CD4-positive, alpha-beta T cell treated with Interleukin-10 for 1 hour (primary cell): ENCODE data around the gene MANBA.
A peak's percentile ranks its signal among the peaks of the same experiment; 100 is the strongest.
"Not testable (repeated sequence)": the region's sequence is repeated elsewhere in the genome, so short reads cannot be mapped to it uniquely, and the experiment has no call there.

Experiments used
- DNase-seq: peaks from one replicate; pipeline ENCODE4 v3.0.0-alpha.2; 2020

The MANBA gene

DNA sequence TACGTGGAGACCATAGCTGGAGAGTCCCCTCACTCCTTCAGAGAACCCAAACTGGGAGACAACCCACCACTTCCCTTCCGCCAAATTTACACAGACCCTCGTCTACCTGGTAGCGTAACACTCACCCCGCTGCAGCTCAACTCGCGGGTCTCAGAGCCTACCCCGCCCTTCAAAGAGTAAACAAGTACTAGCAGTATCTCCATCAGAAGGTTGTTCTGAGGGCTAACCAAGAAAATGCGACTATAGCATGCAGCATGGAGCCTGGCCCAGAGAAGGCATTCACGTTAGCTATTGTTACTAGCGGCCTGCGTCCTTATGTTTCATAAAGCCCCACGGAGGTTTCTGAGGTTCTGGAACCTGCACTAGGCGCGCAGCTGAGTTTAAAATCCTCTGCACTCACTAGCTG lies 531 bp upstream of the MANBA start:
- DNase-seq, result no peak

DNA sequence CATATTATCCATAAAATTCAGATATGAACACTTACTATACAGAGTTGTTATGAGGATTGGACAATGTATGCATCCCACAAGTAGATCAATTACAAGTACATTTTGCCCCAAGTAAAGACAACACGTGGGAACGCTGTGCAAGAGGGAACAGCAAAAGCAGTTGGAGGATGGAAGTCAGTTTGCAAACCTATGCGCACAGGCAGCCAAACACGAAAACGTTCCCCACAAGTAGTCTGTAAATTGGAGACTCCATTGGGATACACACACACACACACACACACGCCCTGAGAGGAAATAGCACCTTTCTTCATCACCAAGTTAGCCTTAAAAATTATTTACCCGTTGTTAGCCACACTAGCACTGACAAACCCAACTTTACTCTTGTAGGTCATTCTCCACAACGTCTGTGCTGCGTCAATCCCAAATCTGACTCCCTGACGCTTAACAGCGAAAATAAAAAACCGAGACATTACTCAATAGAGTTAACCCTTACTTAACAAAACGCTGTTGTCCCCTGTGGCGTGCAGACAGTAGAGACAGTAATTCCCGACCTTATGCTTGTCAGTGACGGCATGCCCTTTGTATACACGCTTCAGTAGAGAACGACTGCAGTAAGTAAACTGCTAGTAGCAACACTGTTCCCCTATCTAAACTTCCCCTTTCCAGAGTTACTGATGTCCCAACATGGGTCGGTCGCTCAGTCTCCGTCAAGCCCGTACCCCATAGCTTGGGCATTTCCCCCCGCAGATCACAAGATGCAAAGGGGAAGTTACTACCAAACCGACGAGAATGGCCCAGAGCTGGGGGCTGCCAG lies 730 bp downstream of the MANBA start:
- DNase-seq, result peak; percentile 58

DNA sequence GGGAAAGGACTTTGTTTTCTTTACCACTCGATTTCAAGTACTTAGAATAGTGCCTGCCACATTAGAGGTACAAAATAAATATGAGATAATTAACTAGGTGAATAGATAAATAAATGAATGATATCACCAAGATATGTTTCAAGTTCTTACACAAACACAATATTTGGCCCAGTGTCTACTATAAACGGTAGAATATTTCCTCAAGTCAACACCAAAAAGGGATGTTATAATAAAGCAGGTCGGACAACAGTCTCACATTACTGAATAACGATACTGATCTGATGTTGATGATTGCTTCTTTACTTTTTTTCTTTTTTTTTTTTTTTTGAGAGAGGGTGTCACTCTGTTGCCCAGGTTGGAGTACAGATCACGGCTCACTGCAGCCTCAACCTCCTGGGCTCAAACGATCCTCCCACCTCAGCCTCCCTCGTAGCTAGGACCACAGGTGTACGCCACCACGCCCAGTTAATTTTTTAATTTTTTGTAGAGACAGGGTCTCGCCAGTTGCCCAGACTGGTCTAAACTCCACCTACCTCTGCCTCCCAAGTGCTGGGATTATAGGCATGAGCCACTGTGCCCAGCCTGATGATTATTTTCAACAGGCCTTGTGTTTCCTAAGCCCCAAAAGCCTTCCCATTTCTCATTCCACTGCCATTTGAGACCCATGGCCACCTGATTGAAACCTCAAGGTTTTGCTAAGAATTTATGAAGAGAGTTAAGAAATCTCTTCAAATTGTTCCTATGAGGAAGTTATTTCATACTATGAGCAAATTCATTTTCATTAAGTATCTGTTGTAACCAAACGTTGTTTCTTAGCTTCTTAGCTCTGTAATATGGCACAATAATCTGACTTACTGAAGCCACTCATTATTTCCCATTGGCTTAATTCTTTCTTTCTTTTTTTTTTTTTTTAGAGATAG lies 2.3 kb downstream of the MANBA start:
- no peak for DNase-seq

DNA sequence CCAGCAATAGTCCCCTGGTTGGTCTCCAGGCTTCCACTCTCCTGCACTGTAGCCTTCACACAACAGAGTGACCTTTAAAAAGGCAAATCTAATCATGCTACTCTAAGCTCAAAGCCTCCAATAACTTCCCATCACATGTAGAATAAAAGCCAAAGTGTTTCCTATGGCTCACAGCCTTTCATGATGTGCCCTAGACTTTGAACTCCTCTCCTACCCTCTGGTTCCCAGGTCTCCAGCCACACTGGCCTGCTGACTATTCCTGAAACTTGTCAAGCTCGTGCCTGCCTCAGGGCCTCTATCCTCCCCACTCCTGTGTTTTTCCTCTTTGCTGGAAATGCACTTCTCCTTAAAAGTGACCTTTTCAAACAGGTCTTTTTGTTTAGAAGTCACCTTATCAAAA lies 3.1 kb downstream of the MANBA start:
- no peak for DNase-seq

DNA sequence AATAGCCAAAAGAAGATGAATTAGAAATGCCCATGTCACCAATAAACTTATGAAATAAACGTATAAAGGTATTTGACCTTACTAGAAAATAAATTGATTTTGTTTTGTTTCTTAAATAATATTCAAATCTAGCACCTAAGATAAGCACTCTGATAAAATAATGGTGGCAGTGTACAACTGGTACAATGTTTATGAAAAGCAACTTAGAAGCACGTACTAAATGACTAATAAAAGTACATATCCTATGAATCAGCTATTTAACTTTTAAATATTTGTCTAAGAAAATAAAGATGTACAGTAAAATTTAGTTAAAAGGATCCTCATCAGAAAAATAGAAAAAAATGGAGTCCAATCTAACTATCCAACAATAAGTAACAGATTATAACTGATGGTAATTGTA lies 6.7 kb downstream of the MANBA start:
- no peak for DNase-seq

DNA sequence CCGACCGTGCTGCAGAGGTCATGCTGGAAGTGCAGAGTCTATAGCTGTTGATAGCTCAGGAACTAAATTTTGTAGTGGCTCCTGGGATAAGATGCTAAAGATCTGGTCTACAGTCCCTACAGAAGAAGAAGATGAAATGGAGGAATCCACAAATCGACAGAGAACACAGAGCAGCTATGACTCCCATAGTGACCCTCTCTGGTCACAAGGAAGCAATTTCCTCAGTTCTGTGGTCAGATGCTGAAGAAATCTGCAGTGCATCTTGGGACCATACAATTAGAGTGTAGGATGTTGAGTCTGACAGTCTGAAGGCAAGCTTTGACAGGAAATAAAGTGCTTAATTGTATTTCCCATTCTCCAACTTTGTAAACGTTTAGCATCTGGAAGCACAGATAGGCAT lies 8.8 kb downstream of the MANBA start:
- no peak for DNase-seq

DNA sequence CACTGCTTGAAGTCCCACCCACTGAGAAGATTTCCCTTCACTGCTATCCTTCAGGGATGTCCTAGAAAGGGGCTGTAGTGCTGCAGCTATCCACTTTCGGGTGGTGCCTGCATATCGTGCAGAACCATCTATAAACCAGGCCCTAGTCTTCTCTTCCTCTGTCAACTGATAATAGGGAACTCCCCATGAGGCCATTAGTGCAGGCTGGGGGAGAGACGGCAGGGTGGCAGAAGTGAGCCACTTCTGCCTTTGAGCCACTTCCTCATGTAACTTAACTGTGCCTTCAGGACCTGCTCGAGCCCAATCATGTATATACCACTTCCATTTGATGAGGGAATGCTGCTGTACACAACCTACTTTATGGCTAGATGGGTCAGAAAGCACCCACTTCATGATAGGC lies 17.4 kb downstream of the MANBA start:
- DNase-seq, result peak; percentile 16

DNA sequence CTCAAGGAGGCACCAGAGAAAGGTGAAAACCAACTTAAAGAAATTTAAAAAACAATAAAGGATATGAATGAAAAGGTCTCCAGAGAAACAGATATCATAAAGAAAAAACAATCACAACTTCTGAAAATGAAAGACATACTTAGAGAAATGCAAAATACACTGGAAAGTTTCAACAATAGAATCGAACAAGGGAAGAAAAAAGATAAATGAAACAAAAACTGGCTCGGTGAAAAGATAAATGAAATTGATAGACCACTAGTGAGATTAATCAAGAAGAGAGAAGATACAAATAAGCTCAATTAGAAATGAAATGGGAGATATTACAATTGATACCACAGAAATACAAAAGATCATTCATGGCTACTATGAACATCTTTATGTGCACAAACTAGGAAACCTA lies 22.0 kb downstream of the MANBA start:
- not testable (repeated sequence) for DNase-seq

DNA sequence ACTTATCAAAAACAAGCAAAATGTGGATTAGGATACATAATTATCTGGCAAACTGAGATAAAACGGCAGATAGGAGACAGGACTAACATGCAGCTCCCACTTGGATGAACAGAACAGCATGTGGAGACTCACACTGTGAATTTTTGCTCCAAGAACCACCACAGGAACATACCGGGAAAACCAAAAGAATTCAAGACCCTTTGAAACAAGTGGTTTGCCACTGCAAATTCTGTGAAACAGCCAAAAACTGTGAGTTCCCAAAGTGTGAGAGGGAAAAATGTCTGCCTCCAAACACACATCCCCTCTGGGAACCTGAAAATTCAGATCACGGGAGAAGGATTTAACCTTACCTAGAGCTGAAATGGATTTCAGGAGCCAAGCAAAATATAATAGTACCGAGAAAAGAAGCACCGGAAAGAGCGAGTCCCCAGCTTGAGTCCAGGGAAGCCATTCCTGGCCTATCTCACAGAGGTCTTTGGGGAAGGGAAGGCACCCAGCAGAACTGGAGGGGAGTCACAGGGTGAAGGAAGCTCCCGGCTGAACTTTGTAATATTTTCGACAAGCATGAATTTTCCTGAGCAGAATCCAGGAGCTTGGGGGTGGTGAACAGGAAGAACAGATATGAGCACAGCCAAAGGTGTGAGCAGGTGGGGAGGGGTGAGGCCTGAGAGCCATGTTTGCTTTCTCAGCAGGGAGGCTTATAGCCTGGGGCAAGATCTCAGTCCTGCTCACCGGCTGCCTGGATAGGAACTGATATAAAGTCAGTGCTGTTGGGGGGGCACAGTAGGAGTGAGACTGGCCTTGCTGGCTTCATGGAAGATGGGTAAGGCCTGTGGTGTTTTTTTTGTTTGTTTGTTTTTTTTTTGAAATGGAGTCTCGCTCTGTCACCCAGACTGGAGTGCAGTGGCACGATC lies 23.9 kb downstream of the MANBA start:
- DNase-seq, result no peak

DNA sequence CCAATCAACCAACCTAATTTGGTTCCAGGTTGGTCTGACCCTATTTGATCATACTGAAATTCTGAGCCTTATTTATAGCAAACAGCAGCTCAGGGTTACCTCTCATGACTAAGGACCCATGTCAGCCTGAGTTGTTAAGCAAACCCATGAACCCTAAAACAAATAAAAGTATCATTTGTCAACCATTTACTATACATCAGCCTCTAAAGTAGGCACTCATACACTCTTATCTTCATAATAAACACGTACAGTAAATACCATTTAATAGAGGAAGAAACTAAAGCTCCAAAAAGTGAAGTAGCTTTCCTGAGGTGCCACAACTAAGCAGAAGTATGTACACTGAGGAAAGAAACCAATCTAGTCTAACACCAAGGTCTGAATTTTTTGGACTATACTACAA lies 25.2 kb downstream of the MANBA start:
- no peak for DNase-seq

DNA sequence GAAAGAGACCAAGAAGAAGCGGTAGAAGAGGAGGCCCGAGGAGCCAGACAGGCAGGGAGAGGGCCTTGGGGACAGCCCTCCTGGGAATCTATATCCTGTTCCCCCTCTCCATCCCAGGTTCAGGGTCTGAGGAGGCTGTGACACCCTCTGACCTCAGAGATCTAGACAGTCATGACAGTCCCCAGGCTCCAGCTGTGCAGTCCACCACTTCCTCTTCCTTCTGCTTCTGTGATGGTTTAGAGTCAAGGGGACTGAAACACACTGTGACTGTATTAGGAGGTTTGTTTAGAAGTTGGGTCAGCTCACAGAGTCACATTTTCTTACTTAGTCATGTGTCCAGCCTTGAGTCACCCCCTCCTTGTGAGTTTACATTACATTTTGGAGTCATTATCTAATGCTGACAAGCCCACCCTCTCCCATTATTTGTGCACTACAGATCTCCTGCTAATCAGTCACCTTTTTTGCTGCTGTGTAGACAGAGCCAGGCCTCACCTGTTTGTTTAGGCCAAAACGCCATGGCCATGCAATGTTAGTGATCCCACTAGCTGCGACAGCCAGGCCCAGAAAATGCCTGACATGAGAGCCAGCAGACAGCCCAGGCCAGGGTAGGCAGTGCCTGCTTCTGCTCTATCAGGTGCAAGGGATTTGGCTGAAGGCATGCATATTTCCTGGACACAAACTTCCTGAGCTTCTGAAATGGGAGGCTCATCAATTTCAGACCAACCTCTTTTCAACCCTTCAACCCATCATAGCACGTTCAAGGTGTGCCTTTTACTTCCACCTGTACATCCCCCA lies 26.0 kb downstream of the MANBA start:
- peak; percentile 15 for DNase-seq

DNA sequence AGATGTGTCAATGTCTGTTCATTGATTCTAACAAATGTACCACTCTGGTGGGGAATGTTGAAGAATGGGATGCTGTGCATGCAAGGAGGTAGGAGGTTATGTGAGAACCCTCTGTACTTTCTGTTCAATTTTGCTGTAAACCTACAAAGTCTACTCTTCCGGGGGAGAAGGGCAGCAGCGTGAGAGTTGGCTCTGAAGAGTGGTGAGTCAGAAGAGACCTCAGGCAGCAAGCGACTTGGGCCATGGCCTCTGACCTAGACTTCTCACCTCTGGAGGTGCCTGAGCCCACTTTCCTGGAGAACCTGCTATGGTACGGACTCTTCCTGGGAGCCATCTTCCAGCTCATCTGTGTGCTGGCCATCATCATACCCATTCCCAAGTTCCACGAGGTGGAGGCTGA lies 26.7 kb downstream of the MANBA start:
- no peak for DNase-seq

DNA sequence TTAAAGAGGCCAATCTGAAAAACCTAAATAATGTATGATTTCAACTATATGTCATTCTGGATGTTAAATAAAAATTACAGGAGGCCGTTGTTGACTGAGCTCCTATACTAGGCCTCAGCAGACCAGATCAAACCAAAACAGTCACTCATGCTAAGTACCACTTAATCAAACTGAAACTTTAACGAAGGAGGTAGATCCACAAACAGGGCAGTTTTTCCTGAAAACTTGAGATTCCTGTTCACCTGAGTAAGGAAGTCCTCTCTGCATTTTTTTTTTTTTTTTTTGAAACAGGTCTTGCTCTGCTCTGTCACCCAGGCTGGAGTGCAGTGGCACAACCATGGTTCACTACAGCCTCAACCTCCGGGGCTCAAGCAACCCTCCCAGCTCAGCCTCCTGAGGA lies 27.7 kb downstream of the MANBA start:
- DNase-seq, result no peak

DNA sequence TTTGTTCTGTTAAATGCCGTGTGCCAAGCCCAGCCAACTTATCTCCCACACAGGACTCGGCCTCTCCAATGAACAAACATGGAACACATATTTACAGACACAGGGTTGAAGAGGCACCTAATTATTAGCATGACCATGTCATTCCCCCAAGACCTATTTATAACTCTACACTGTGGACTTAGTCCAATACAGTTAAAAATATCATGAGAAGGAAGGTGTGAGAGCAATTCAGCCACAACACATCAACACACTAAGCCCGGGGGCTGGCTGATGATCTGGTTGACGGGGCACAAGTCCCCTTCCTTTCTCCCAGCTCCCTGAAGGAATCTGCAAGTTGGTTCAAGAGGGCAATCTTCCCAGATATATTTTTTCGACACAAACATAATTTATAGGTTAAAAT lies 28.1 kb downstream of the MANBA start:
- no peak for DNase-seq

DNA sequence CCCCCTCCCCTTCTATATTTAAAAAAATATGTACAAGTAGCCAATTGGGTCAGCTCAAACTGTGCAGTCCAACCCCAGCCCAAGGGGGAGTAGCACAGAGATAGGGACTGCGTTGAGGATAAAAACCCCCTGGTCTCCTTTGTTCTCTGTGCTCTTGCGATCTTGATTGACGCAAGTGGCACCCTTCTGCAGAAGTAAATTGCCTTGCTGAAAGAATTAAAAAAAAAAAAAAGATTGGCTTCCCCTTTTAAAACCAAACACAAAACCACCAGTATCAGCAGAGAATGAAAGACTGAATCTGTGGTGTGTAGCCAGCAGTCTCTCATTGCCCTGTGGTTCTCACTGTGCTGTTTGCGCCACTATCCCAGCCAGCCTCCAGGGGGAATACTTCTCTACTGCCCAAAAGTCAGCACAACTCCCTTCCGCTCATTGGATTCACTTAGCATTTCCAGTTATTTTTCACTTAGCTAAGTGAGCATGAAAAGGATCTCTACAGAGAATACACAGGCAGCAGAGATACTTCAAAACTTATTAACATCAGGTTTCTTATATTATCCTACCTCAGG lies 29.7 kb downstream of the MANBA start:
- no peak for DNase-seq

DNA sequence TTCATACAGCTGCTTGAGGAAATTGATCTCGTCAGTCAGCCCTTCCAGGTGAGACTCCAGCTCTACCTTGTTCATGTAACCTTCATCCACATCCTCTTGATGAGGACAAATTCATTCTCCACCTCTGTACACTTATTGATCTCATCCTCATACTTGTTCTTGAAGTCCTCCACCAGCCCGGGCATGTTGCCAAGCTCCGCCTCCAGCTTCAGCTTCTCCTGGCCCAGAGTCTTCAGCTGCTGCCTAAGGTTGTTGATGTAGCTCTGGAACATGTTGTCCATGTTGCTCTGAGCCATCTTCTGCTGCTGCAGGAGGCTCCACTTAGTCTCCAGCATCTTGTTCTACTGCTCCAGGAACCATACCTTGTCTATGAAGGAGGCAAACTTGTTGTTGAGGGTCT lies 31.3 kb downstream of the MANBA start:
- not testable (repeated sequence) for DNase-seq

DNA sequence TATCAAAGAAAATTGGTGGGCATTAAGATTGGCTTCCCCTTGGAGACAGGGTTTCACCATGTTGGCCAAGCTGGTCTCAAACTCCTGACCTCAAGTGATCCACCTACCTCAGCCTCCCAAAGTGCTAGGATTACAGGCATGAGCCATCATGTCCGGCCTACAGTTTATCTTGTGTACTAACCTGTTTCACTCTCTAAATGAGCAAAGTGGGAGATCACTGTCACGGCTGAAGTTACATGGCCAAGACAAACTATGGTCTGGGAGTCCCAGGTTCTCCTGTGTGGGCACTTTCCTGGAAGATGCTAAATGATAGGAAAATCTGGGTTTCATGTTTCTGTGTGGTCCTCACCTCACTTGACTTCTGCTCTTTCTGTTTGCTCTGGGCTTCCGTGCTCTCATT lies 33.8 kb downstream of the MANBA start:
- not testable (repeated sequence) for DNase-seq

DNA sequence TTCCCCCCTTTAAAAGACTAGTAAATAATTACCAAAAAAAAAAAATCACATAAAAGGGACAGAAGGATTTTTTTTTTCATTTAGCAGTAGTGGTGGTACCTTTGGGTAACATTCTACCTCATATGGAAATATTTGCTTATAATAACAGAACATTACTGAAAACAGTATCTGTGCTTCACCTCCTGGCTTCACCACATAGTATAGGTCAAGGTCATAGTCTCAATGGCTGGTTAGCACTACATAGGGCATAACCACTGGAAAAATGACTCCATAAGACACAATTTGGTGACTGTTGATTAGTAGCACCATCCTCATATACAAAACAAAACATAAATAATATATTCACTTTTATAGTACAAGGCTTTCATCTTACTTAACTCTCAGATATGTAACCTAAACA lies 34.7 kb downstream of the MANBA start:
- no peak for DNase-seq

DNA sequence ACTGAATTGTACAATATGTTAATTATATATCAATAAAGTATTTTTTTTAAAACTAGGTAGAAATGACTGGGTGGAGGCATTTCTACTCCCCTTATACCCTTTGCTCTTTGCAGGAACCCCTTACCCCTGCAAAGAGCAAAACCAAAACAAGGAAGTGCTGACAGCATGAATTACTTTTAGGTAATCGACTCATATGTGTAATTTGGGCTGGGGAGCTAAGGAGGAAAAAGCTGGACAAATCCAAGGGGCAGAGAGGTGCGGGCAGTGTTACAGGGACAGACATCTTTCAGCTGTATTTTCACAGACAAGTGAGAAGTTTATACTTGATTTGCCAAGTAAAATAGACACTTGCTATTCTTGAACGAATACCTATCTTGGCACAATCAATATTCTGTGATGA lies 35.5 kb downstream of the MANBA start:
- no peak for DNase-seq

DNA sequence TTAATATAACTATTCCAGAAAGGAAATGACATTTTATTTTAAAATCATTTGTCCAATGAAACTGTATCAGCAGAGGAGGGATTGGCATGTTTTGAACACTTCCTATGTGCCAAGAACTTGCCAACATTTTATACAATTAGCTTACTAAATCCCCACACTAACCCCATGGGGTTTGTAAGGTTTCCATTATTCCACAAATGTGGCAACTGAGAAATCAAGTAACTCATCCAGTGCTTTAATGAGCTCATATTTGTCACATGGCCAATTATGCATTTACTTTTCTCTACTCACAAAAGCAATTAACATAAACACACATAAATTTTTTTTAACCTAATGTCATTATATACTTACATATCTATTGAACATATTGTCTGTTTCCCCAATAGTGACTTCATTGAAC lies 37.3 kb downstream of the MANBA start:
- no peak for DNase-seq

DNA sequence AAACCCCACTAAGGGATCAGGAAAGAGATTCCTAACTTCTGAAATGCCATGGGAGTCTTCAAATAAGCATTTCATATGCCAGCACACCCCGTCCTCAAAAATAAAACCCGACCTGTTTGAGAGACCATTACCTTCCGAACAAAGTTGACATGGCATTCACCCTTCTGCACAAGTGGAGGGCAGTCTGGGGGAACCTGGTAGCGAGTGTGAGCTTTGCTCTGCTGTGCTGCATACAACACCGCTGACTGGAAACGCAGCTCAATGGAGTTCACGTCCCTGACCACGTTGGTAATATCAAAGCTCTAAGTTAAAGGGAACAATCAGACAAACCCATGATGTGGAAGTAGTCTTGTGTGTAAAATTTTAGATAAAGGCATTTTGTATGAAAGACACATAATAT lies 38.0 kb downstream of the MANBA start:
- DNase-seq, result no peak
